MCF 10A (cell line): ENCODE measurements around the gene ATP8B3. TPM values are rescaled to one million over a fixed set of nuclear protein-coding genes. Genes with fewer than 3 reads are reported as not detected.

ENCODE experiments used
- BruUV-seq: library from RNA; stranded (reverse); fragments of 400-500 nt; replicated peaks from 2 replicates; lab custom pipeline; 2021; lab: Mats Ljungman, UMichigan
- CTCF ChIA-PET: fragments of 300-600 bp; sonication (Branson Sonifier 250); formaldehyde crosslinking; extraction: SDS; loops from one replicate; lab custom pipeline; 2021; ENCODE audit warnings: antibody characterized with exemption, inconsistent platforms; lab: Yijun Ruan, JAX
- POLR2A ChIA-PET: fragments of 300-600, 350-650 bp; sonication (Branson Sonifier 250); formaldehyde crosslinking; extraction: SDS; loops from one replicate; lab custom pipeline; 2020; ENCODE audit warnings: antibody characterized with exemption, inconsistent platforms; lab: Yijun Ruan, JAX
- DNase-seq: peaks from one replicate; pipeline ENCODE4 v3.0.0-alpha.2; 2018; ENCODE audit not compliant: unreplicated experiment
- H3K27ac Mint-ChIP-seq: one replicate; pipeline ENCODE4 v1.8.0; 2022; ENCODE audit warnings: mild to moderate bottlenecking, low read depth, mixed read lengths; ENCODE audit not compliant: unreplicated experiment
- H3K27me3 Mint-ChIP-seq: one replicate; pipeline ENCODE4 v1.8.0; 2022; ENCODE audit warnings: mixed read lengths; ENCODE audit not compliant: insufficient read depth, unreplicated experiment
- H3K36me3 Mint-ChIP-seq: one replicate; pipeline ENCODE4 v1.8.0; 2022; ENCODE audit warnings: mild to moderate bottlenecking, moderate library complexity, mixed read lengths; ENCODE audit not compliant: insufficient read depth, unreplicated experiment
- H3K4me1 Mint-ChIP-seq: one replicate; pipeline ENCODE4 v1.8.0; 2022; ENCODE audit warnings: mixed read lengths; ENCODE audit not compliant: insufficient read depth, unreplicated experiment
- H3K4me3 Mint-ChIP-seq: one replicate; pipeline ENCODE4 v1.8.0; 2022; ENCODE audit warnings: mild to moderate bottlenecking, moderate library complexity, mixed read lengths; ENCODE audit not compliant: unreplicated experiment
- H3K9me3 Mint-ChIP-seq: one replicate; pipeline ENCODE4 v1.8.0; 2022; ENCODE audit warnings: mixed read lengths; ENCODE audit not compliant: unreplicated experiment
- CTCF ChIP-seq: fragments of 200-600 bp; IDR thresholded peaks from one replicate; pipeline ENCODE4 v1.8.0; 2022; ENCODE audit warnings: antibody characterized with exemption, mild to moderate bottlenecking; ENCODE audit not compliant: unreplicated experiment
- intact Hi-C: fragments of 100-400 bp; cut with micrococcal nuclease; formaldehyde crosslinking; loops from 2 replicates; pipeline ENCODE4 v1.14.1; 2022
- total RNA-seq: library from RNA; stranded (reverse); gene quantifications from 2 replicates; pipeline ENCODE4 v1.2.3, GENCODE V29; 2022

Gene ATP8B3
- total RNA-seq, 1 experiment from 2014 or later, result 9.3 TPM

GRCh38 chr19:1850809-1851653 is 39.0 kb upstream of the ATP8B3 start:
- ChIA-PET POLR2A (no interaction called here), CTCF (interaction anchor here (1.6 kb wide), 1 partner anchor 22 kb away, joined by 3 read pairs; no protein-coding TSS in a partner anchor)
- intact Hi-C loops, result no loop called here
- Mint-ChIP-seq H3K36me3 (peaks cover 18% of the 10 kb centered on the region), H3K4me1 (peaks cover 20% of the 10 kb centered on the region), H3K27ac (no peak overlapping the region), H3K9me3 (no peaks in the 10 kb centered on the region), H3K27me3 (no peaks in the 10 kb centered on the region), H3K4me3 (no peak overlapping the region)
- TF ChIP-seq CTCF, result peak; percentile 17
- no TSS peak for BruUV-seq
- no peak for DNase-seq

GRCh38 chr19:1849886-1850398 is 37.9 kb upstream of the ATP8B3 start:
- ChIA-PET CTCF (interaction anchor here (0.6 to 1.6 kb wide), 5 partner anchors 11 to 623 kb away, joined by 3 to 6 read pairs (median 3); no protein-coding TSS in a partner anchor), POLR2A (interaction anchor here (0.6 kb wide), 1 partner anchor 15 kb away, joined by 3 read pairs; no protein-coding TSS in a partner anchor)
- Mint-ChIP-seq H3K4me3 (no peak overlapping the region), H3K27me3 (no peaks in the 10 kb centered on the region), H3K36me3 (peaks cover 18% of the 10 kb centered on the region), H3K4me1 (peaks cover 25% of the 10 kb centered on the region), H3K27ac (no peak overlapping the region), H3K9me3 (no peaks in the 10 kb centered on the region)
- no TSS peak for BruUV-seq
- intact Hi-C loops, result no loop called here
- DNase-seq, result no peak
- TF ChIP-seq CTCF, result no peak

- ChIA-PET POLR2A (interaction anchor here (0.6 to 0.9 kb wide), 3 partner anchors 16 to 1008 kb away, joined by 3 read pairs; no protein-coding TSS in a partner anchor), CTCF (interaction anchor here (0.5 to 1.6 kb wide), 16 partner anchors 11 to 503 kb away, joined by 3 to 6 read pairs (median 3); no protein-coding TSS in a partner anchor)
- Mint-ChIP-seq H3K4me1 (peaks cover 31% of the 10 kb centered on the region), H3K4me3 (no peak overlapping the region), H3K27me3 (no peaks in the 10 kb centered on the region), H3K36me3 (peaks cover 25% of the 10 kb centered on the region), H3K9me3 (no peaks in the 10 kb centered on the region), H3K27ac (peak overlapping the region; percentile 95)
- BruUV-seq, result no TSS peak
- intact Hi-C loops, result no loop called here
- TF ChIP-seq CTCF, result no peak
- DNase-seq, result no peak
Observed at GRCh38 chr19:1849132-1849474, 37.0 kb upstream of the ATP8B3 start.
